Mesendoderm (in vitro differentiated cells): ENCODE results near the gene MAEA.

Source experiments
- DNase-seq: peaks from one replicate; pipeline ENCODE4 v3.0.0; 2013
- H2AK5ac ChIP-seq: 2 replicates; pipeline ENCODE4 v1.6.1; 2013; ENCODE audit warnings: low read length, inconsistent platforms
- H2BK120ac ChIP-seq: 2 replicates; pipeline ENCODE4 v1.6.1; 2013; ENCODE audit warnings: low read depth, mild to moderate bottlenecking, low read length, moderate library complexity, mixed read lengths
- H2BK15ac ChIP-seq: replicated peaks from 2 replicates; pipeline ENCODE4 v1.6.1; 2013; ENCODE audit warnings: low read depth, mild to moderate bottlenecking, moderate library complexity
- H2BK5ac ChIP-seq: 2 replicates; pipeline ENCODE4 v1.6.1; 2013; ENCODE audit warnings: low read length, inconsistent platforms
- H3K18ac ChIP-seq: 2 replicates; pipeline ENCODE4 v1.6.1; 2013; ENCODE audit warnings: mild to moderate bottlenecking, low read length, mixed read lengths
- H3K23ac ChIP-seq: one replicate; pipeline ENCODE4 v1.6.1; 2013; ENCODE audit warnings: low read length
- H3K27ac ChIP-seq: 2 replicates; pipeline ENCODE4 v1.5.1; 2013; ENCODE audit warnings: low read depth, mild to moderate bottlenecking, inconsistent platforms, low read length, moderate library complexity
- H3K27me3 ChIP-seq: 2 replicates; pipeline ENCODE4 v1.6.1; 2013; ENCODE audit warnings: low read length, control low read depth, mild to moderate bottlenecking, inconsistent platforms; ENCODE audit not compliant: insufficient read depth, poor library complexity
- H3K36me3 ChIP-seq: 2 replicates; pipeline ENCODE4 v1.6.1; 2013; ENCODE audit warnings: low read length, inconsistent platforms; ENCODE audit not compliant: control insufficient read depth, insufficient read depth
- H3K4ac ChIP-seq: one replicate; pipeline ENCODE4 v1.6.1; 2013; ENCODE audit warnings: low read depth, mild to moderate bottlenecking, low read length, moderate library complexity
- H3K4me1 ChIP-seq: 2 replicates; pipeline ENCODE4 v1.6.1; 2013; ENCODE audit warnings: low read depth, low read length, inconsistent platforms; ENCODE audit not compliant: control insufficient read depth
- H3K4me2 ChIP-seq: 2 replicates; pipeline ENCODE4 v1.6.1; 2013; ENCODE audit warnings: low read length
- H3K4me3 ChIP-seq: 2 replicates; pipeline ENCODE4 v1.5.1; 2013; ENCODE audit warnings: mild to moderate bottlenecking, low read length
- H3K56ac ChIP-seq: one replicate; pipeline ENCODE4 v1.6.1; 2013; ENCODE audit warnings: low read length
- H3K79me1 ChIP-seq: 2 replicates; pipeline ENCODE4 v1.6.1; 2013; ENCODE audit warnings: low read length, inconsistent platforms
- H3K79me2 ChIP-seq: 2 replicates; pipeline ENCODE4 v1.6.1; 2013; ENCODE audit warnings: mild to moderate bottlenecking, low read length; ENCODE audit not compliant: control insufficient read depth, insufficient read depth
- H3K9ac ChIP-seq: 2 replicates; pipeline ENCODE4 v1.6.1; 2013; ENCODE audit warnings: low read length, inconsistent platforms
- H4K5ac ChIP-seq: one replicate; pipeline ENCODE4 v1.6.1; 2013; ENCODE audit warnings: low read length
- H4K8ac ChIP-seq: one replicate; pipeline ENCODE4 v1.6.1; 2013; ENCODE audit warnings: low read depth, mild to moderate bottlenecking, control low read depth, low read length, moderate library complexity
- WGBS: extraction: QIAGEN DNeasy Blood & Tissue Kit; methylation state at CpG from one replicate; pipeline ENCODE4 v1.1.7; 2013; ENCODE audit warnings: low lambda C conversion rate, missing lambda C conversion rate; ENCODE audit not compliant: insufficient coverage; ENCODE audit errors: extremely low coverage; 5-methylcytosine and 5-hydroxymethylcytosine counted together

MAEA gene

DNA sequence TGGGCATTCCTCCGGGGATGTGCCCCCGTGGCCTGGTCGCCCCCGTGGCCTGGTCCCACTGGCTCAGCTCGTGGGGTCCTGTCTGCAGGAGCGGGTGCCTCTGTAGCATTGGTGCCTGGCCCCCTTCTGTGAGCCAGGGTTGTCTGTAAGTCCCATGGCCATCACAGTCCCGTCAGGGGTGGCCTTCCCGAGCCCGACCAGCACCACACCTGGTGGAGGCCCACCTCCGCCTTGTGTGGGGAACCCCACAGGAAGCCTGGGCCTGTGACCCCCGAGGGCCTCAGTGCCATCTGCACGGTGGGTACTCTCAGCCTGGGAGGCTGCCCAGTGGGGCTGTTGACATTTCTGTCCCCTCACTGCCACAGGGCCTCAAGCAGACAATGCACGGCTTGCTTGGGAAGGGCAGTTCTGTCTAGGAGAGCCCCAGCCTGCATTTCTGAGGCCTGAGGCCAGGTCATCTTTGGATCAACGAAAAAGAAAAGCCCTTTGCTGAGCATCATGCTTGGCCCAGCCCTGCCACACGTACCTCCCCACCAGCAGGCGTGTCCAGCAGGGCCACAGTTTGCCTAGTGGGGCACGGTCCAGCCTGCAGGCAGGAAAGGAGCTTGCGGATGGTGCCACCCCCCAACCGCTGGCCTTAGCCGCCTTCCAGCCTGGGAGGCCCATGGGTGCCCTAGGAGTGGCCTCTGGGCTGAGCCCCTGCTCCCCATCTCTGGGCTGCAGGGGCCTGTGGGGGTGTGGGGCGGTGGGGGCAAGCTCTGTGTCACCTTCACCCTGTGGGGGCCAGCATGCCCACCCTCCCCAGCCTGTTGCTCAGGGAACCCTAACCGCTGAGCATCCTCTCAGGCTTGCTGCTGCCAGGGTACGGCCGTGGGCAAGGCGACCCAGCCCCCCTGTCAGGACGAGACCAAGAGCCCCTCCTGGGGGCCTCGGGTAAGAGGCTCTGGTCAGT, 93.4 kb downstream of the MAEA start:
- no peak overlapping the region for H2BK5ac ChIP-seq
- H4K8ac ChIP-seq: no peak overlapping the region
- H2BK120ac ChIP-seq: no peak overlapping the region
- WGBS: no CpG with 5 or more reads among the region's 27 CpGs
- H3K4me1 ChIP-seq: no peaks in the 10 kb centered on the region
- H4K5ac ChIP-seq: no peak overlapping the region
- H3K27ac ChIP-seq: no peak overlapping the region
- H3K18ac ChIP-seq: no peak overlapping the region
- no peak overlapping the region for H3K56ac ChIP-seq
- H3K79me2 ChIP-seq: no peaks in the 10 kb centered on the region
- H3K27me3 ChIP-seq: no peaks in the 10 kb centered on the region
- no peak overlapping the region for H3K4ac ChIP-seq
- no peak overlapping the region for H2AK5ac ChIP-seq
- no peak overlapping the region for H3K23ac ChIP-seq
- H3K4me3 ChIP-seq: no peak overlapping the region
- H3K79me1 ChIP-seq: no peaks in the 10 kb centered on the region
- no peak overlapping the region for H2BK15ac ChIP-seq
- no peak overlapping the region for H3K9ac ChIP-seq
- no peaks in the 10 kb centered on the region for H3K36me3 ChIP-seq
- DNase-seq: no peak
- no peak overlapping the region for H3K4me2 ChIP-seq

DNA sequence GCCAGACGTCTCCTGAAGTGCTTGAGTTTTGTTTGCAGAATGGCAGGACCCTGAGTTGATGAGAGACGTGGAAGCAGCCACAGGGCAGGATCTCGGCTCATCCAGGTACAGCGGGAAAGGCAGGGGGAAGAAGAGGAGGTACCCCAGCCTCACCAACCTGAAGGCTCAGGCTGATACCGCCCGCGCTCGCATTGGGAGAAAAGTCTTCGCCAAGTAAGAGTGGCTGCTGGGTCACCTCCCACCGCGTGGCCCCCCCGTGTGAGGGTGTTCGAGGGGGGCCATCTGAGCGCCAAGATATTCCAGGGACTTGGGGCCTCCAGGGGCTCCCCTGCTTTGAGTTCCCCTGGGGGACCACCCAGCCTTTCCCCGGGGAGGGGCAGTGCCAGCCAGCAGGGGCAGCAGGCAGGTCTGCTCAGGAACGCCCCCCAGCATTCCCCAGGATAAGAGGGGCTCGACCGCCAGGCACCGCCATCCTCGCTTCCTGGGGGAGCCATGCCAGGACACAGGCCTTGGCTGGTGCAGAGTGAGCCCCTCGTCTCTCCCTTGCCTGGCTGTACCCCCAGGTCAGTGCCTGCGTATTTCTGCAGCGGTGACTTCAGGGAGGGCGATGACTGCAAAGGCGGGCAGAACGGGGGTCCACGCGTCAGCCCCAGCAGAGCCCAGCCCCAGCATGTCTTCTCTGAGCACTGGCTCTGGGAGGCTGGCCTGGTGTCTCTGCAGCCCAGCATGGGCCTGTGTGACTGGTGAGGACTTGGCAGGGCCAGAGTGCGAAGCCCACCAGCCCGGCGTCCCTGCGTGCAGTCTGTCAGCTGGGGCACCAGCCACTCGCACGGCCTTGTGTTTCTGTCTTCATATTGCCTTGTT, 94.3 kb downstream of the MAEA start:
- WGBS: no CpG with 5 or more reads among the region's 34 CpGs
- Histone ChIP-seq H3K9ac (no peak overlapping the region), H3K27ac (no peak overlapping the region), H3K79me2 (no peaks in the 10 kb centered on the region), H2BK120ac (no peak overlapping the region), H3K79me1 (no peaks in the 10 kb centered on the region), H2BK5ac (no peak overlapping the region), H4K8ac (no peak overlapping the region), H3K18ac (no peak overlapping the region), H3K4me1 (no peaks in the 10 kb centered on the region), H2BK15ac (no peak overlapping the region), H2AK5ac (no peak overlapping the region), H4K5ac (no peak overlapping the region), H3K23ac (no peak overlapping the region), H3K27me3 (no peaks in the 10 kb centered on the region), H3K56ac (no peak overlapping the region), H3K4me2 (no peak overlapping the region), H3K4me3 (no peak overlapping the region), H3K36me3 (no peaks in the 10 kb centered on the region), H3K4ac (no peak overlapping the region)
- no peak for DNase-seq

DNA sequence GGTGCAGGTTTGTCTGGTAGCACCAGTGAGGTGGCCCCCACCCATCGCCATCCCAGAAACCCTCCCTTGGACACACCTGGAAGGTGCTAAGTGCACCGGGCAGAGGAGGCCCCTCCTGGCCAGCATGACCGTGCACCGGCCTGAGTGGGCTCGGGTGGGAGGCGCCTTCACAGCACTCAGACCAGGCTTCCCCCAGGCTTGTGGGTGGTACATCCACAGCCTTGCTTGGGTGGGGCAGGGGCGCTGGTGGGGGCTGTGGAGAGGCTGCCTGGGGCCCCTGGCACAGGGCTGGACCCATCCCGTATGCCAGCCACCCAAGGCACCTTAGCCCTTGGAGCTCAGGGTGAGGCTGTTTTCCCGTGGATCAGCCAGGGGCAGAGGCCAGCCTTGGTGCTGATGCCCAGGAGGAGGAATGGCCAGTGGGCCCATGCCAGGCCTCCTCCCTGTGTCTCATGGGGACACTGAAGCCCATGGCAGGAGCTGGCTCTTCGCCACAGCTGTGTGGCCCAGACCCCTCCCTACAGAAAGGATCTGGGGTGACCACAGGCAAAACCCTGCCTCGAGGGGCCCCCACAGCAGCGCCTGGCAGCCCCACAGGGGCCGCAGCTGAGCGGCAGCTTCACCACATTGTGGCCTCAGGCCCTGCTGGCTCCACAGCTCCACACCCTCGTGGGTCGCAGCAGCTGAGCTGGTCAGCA, 95.1 kb downstream of the MAEA start:
- Histone ChIP-seq H3K4me1 (no peaks in the 10 kb centered on the region), H3K27me3 (no peaks in the 10 kb centered on the region), H4K5ac (no peak overlapping the region), H3K4ac (no peak overlapping the region), H3K79me1 (no peaks in the 10 kb centered on the region), H2BK5ac (no peak overlapping the region), H3K23ac (no peak overlapping the region), H3K4me3 (no peak overlapping the region), H3K9ac (no peak overlapping the region), H2BK120ac (no peak overlapping the region), H3K4me2 (no peak overlapping the region), H3K36me3 (no peaks in the 10 kb centered on the region), H2BK15ac (no peak overlapping the region), H3K27ac (no peak overlapping the region), H4K8ac (no peak overlapping the region), H3K18ac (no peak overlapping the region), H3K56ac (no peak overlapping the region), H3K79me2 (no peaks in the 10 kb centered on the region), H2AK5ac (no peak overlapping the region)
- no CpG with 5 or more reads among the region's 16 CpGs for WGBS
- no peak for DNase-seq

DNA sequence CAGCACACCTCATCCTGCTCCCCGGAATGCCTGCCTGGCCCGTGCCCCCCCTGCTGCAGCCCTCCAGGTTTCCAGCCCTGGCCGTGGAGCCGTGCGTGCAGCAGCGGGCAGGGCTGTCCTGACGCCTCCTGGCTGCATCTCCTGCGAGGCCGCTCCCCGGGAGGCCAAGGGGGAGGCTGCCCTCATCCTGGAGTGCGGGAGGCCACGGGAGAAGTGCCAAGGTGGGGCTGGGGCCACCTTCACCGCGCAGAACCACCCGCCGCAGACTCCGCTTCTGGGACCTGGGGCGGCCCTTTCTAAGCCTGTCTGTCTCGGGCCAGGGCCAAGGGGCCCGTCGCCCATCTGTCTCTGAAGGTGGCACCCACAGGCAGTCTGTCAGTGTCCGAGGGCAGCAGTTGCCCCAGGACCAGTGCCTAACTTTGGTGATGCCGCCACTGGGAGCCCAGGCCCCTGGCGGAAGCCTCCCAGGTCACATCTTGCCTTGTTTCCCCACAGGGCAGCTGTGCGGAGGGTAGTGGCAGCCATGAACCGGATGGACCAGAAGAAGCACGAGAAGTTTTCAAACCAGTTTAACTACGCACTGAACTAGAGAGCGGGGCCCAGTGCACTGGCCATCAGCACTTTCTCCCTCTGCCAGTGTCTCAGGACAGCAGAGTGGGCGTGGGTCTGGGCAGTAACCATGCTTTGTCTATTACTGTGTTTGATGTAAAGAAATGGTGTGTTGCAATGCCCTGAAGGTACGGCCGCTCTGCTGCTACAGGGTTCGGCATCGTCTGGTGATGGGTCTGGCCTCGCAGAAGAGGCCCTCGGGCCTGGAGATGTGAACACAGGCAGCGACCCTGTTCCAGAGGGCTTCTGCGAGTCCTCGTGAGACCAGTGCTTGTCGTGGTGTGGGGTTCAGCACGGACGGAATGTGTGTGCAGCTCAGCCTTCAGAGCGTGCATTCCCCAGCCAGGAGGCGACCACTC, 96.0 kb downstream of the MAEA start:
- Histone ChIP-seq H3K4ac (no peak overlapping the region), H2BK120ac (no peak overlapping the region), H2BK15ac (no peak overlapping the region), H3K79me1 (no peaks in the 10 kb centered on the region), H3K18ac (no peak overlapping the region), H3K56ac (no peak overlapping the region), H4K5ac (no peak overlapping the region), H3K79me2 (no peaks in the 10 kb centered on the region), H2BK5ac (no peak overlapping the region), H3K23ac (no peak overlapping the region), H3K4me1 (no peaks in the 10 kb centered on the region), H2AK5ac (no peak overlapping the region), H3K27me3 (no peaks in the 10 kb centered on the region), H3K4me2 (no peak overlapping the region), H3K36me3 (no peaks in the 10 kb centered on the region), H3K4me3 (no peak overlapping the region), H3K9ac (no peak overlapping the region), H4K8ac (no peak overlapping the region), H3K27ac (no peak overlapping the region)
- no CpG with 5 or more reads among the region's 44 CpGs for WGBS
- no peak for DNase-seq
